Measurements from ENCODE around the gene SMCO4.

GRCh38 chr11:93574638-93575220 is 31.5 kb upstream of the SMCO4 start:
- TF ChIP-seq EZH2 (IDR thresholded peaks at IDR 0.05; ENCODE audit: low read depth) (no peak), CTCF (conservative IDR thresholded peaks at IDR 0.05) (no peak)
